Measurements from ENCODE around the gene BACH2.
A peak's percentile ranks its signal among the peaks of the same experiment; 100 is the strongest.
"Not testable (repeated sequence)": the region's sequence is repeated elsewhere in the genome, so short reads cannot be mapped to it uniquely, and the experiment has no call there.

The BACH2 gene

GRCh38 chr6:90233213-90233612 lies 63.4 kb downstream of the BACH2 start:
- no peak for DNase-seq

DNA sequence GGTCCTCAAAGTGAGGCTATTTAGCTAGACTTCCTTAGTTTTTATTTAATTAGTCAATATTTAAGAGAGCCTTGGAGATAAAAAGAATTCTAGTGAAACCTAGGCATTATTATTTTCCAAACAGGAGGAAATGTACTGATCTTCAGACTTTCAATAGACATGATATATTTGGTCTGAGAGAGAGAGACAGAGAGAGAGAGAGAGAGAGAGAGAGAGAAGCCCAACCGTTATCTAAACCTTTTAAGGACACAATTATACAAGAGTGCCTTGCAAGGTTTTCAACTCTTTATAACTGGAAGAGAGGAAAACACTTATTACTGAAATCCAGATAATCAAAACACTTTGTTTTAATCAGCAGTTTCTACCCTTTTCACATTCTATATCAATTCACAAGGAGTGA lies 64.8 kb downstream of the BACH2 start:
- no peak for DNase-seq

GRCh38 chr6:90231308-90231707 lies 65.3 kb downstream of the BACH2 start:
- no peak for DNase-seq

GRCh38 chr6:90230548-90231215 lies 66.0 kb downstream of the BACH2 start:
- no peak for DNase-seq

- no peak for DNase-seq
Observed at GRCh38 chr6:90229331-90230010, 67.2 kb downstream of the BACH2 start.

GRCh38 chr6:90227673-90228072 lies 69.0 kb downstream of the BACH2 start:
- no peak for DNase-seq

- DNase-seq: no peak
Observed at GRCh38 chr6:90227213-90227612, 69.4 kb downstream of the BACH2 start.

DNA sequence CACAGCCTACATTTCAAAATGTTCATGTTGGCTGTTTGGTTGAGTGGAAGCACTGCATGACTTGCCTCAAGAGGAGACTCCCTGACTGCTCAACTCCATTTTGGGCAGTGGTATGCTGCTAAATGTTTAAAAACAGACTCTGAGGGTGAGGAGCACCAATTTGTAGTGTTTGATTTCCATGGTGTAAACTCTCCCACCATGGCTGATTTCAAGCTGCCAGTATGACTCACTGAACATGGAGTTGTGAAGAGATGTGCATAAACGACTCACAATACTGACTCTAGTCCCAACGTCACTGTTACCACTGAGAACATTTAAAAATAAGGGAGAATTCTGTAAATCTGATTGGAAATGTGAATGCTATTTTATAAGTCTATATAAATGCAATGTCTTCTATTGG lies 70.4 kb downstream of the BACH2 start:
- DNase-seq: no peak

DNA sequence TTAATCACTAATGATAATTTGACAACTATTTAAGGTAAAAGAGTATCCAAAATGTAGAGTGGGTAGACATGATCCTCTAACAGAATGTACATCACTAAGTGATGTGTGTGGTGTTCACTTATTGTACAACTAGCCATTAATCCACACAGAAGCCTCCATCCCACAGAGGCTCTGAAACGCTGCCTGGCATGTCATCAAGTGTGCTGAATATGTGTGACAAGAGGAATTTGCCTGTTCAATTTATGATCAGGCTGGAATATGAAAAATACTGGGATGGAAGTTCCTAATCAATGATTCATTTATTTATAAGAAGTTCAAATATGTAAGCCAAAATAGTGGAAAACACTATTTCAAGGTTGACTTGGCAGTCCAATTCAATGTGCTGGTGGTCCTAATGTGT lies 72.4 kb downstream of the BACH2 start:
- no peak for DNase-seq

- peak; percentile 64 for DNase-seq
Observed at GRCh38 chr6:90222724-90223198, 73.9 kb downstream of the BACH2 start.

DNA sequence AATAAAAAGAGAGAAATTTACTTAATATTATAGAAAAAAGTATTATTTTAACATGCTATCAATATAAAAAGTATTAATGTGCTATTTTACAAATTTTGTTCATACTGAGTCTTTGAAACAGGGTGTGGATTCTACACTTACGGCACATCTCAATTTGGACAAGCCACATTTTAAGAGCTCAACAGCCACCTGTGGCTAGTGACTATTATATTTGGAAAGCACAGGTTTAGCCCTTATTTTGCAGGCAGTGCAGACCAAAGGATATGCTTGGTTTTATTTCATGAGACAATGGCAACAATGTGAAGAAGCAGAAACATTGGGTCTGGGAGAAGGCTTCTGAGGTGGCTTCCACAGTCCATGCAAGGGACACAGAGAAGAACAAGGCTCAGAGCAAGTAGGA lies 74.6 kb downstream of the BACH2 start:
- DNase-seq: no peak

DNA sequence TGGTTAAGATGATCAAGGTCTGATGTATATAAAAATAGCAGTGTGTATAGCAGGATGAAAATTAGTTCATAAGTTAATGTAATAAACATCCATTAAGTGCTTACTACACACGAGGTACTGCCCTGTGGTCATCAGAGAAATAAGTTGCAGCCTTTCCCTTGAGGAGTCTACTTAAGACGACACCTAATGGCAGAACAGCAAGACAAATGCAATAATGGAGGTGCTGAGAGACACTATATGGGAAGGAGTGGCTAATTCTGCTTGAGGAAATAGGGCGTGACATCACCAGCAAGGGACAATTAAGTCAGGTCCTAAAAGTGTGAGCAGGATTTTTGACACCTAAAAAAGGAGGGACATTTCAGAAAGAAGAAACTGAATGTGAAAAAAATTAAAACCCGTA lies 75.2 kb downstream of the BACH2 start:
- DNase-seq: no peak

DNA sequence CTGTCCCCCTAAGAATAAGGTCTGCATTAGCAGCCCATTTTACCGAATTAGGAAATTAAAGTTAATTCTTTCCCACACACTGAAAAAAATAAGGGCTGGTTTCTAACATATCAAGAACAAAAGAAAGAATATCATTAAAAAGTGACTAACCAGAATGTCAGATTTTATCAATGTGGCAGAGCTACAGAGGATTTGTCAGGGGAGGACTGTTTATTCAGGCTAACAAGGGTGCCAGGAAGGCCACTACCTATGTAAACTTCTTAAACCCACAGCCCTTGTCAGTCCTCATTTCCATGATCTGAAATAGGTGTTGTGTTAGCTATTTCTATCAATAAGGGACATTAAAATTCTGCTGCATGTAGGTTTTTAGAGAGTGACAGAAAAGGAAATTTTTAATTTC lies 76.4 kb downstream of the BACH2 start:
- no peak for DNase-seq

GRCh38 chr6:90219209-90219985 lies 77.2 kb downstream of the BACH2 start:
- DNase-seq: no peak

DNA sequence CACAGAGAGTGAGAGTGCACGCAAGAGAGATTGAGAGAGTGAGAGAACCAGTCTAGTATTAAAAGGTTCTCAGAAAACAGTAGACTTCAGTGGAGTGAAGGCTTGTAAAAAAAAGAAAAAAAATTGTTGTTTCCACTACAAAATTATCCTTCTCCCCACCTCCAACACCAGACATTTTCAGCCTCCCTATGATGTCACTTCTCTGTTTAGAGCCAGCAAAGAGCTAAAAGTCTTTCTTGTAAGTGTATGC lies 77.8 kb downstream of the BACH2 start:
- DNase-seq: no peak

- no peak for DNase-seq
Observed at GRCh38 chr6:90217506-90218127, 79.0 kb downstream of the BACH2 start.

- DNase-seq: peak; percentile 43
Observed at GRCh38 chr6:90216072-90216977, 80.3 kb downstream of the BACH2 start.

DNA sequence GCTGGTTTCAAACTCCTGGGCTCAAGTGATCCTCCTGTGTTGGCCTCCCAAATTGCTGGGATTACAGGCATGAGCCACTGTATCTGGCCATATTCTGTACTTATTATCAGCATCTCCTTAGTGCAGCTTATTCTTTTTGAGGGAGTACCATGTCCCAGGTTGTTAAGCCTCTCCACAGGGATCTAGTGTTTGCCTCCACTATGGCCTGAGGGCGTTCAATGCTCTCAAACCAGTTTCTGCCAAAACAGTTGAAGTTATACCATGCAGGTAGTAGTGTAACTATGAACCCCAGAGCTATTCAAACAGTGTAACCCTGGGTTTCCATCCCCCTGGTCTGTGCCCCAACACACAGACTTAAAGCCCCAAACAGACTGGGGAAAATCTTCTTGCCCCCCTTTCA lies 81.7 kb downstream of the BACH2 start:
- DNase-seq: no peak

- no peak for DNase-seq
Observed at GRCh38 chr6:90214461-90214860, 82.2 kb downstream of the BACH2 start.

DNA sequence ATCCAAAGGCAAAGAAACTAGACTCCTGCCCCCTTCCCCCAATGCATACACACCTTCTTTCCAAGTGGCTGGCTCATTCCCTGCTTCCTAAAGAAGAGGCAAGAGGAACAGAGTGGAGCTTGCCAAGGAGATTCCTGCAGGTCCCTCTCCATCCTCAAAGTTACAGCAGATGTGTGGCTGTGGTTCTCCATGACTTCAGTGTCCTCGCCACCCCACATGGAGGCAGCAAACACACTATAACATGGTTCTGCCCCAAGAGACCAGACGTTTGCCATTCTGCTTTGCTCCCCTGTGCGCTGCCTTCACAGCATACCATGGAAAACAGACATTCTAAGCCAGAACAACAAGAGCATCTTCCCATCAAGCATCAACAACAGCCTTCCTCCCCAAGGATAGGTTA lies 84.4 kb downstream of the BACH2 start:
- no peak for DNase-seq

- DNase-seq: no peak
Observed at GRCh38 chr6:90209527-90209926, 87.1 kb downstream of the BACH2 start.

GRCh38 chr6:90208690-90209089 lies 88.0 kb downstream of the BACH2 start:
- not testable (repeated sequence) for DNase-seq
